DMS 273 (cell line): ENCODE data around the gene EEF2K.

Experiments
- DNase-seq: peaks from one replicate; lab custom pipeline; 2025; ENCODE audit not compliant: unreplicated experiment; lab: John Stamatoyannopoulos, UW

Gene EEF2K

DNA sequence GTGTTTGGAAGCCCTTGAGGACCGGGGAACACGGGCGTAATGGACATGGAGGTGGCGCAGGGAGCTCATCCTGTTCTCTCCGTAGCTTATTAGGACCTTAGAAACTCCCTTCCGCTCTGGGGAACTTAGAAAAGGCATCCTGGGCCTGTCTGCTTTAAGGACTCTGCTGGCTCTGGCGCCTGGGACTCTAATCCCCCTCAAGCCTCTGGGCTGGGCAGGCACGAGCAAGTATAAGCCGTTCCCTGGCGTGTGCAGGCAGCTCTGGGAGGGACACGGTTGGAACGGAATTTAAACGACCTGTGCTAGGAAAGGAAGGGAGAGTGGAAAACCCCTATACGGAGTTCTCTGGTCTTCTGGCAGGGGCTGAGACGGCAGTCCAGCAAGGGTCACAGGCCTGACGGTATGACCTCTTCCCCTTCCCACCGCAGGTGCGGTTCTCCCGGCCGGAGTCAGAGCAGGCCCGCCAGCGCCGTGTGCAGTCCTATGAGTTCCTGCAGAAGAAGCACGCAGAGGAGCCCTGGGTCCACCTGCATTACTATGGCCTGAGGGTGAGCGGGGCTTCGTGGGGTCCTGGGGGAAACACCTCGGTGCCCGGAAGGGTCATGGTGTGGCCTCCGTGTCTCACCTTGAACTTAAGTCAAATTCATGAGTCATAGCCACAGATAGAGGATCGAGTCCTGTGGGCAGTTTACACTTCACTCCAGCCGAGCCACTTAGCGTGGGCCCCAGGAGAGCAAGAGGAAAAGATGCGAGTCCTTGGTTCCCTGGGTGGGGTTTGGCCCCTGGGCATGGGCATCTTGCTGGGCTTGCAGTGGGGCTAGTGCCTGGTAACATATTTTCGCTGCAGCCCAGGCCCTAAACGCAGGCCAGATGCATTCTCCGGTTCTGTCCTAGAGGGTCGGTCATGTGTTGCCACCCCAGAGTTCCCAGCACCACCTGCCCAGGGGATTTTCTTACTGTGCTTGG is 108.9 kb downstream of the EEF2K start:
- DNase-seq, result no peak

GRCh38 chr16:22315979-22316378 is 109.9 kb downstream of the EEF2K start:
- DNase-seq, result no peak

DNA sequence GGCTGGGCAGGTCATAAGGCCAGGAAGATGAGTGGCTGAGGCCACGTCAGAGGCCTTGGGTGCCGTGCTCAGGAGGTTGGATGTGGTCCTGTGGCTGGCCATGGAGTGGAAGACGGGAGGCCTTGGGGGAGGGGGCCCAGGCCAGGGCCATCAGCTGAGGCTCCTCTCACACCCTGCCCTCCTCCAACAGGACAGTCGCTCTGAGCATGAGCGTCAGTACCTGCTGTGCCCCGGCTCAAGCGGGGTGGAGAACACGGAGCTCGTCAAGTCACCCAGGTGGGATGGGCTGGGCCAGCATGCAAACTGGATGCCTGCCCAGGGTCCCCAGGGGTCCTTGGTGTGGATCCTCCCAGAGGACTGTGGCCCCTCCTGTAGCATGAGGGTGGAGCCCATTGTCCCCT is 110.3 kb downstream of the EEF2K start:
- DNase-seq, result no peak

- no peak for DNase-seq
Observed at GRCh38 chr16:22317001-22317530, 111.0 kb downstream of the EEF2K start.

DNA sequence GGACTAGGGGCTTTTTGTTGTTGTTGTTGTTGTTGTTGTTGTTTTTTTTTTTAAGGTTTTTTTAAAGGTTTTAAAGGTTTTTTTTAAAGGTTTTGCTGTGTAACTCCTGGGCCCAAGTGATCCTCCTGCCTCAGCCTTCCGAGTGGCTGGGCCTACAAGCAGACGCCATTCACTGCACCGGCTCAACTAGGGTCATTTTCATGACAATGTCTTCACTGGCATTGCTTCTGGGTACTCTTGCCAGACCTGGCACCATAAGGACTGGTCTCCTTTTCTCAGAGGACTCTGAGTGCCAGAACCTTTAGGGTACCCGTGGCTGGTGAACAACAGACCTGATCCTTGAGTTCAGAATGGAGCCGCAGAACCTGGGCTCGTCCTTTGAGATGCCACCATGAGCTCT is 111.5 kb downstream of the EEF2K start:
- DNase-seq, result no peak

- peak; percentile 64 for DNase-seq
Observed at GRCh38 chr16:22318690-22319358, 112.7 kb downstream of the EEF2K start.

DNA sequence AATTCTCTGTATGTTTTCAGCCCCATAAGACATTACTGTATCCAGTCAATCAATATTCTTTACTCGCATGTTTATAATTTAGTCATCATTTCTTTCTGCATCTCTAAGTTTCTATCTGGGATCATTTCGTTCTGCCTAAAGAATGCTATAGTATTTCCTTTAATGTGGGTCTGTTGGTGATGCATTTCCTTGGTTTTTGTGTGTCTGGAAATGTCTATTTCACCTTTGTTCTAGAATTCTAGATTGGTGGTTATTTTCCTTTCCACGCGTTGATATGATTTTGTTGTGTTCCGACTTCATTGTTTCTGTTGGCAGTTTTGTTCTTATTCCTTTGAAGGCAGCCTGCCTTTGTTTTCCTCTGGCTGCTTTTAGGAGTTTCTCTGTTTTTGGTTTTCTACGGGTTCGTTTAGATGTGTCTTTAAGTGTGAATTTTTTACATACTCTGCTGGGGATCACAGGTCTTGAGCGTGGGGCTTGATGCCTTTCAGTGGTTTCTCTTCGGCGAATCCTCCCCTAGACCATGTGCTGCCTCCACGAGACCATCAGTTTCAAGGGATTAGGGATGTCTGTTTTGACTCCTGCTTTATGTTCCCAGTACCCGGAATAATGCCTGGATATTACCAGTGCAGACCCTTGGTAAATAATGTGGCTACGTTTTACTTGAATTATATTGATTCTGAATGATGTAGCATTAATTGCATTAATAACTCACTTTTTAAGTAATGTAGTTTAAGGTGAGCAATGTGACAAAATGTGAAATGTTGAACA is 114.7 kb downstream of the EEF2K start:
- no peak for DNase-seq

DNA sequence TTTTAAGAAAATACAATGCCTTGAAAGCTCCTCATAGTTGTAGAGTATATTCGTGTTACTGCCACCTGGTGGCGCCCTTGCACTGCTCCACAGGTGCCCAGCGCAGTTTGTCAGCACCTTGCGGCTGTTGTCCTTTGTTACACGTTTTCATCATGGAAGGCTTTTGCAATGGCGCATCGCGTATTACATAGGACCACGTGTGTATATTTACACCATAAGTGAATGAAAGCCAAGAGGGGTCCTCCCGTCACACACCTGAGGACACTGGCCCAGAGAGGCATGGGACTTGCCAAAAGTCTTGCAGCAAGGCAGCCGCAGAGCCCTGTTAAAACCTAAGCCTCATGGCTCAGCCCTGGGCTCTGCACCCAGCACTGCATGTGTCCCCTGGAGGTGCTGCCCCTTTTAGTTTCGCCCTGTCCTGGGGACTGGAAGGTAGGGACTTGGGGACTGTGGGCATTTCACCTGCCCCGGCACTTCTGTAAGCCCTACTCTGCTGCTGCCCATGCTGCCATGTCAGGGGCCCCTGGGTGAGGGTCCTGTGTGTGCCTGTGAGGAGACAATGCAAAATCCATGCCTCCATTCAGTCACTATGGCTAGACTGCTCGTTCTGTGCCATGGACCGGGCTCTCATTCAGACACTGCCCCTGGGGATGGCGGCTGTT is 115.4 kb downstream of the EEF2K start:
- peak; percentile 84 for DNase-seq

DNA sequence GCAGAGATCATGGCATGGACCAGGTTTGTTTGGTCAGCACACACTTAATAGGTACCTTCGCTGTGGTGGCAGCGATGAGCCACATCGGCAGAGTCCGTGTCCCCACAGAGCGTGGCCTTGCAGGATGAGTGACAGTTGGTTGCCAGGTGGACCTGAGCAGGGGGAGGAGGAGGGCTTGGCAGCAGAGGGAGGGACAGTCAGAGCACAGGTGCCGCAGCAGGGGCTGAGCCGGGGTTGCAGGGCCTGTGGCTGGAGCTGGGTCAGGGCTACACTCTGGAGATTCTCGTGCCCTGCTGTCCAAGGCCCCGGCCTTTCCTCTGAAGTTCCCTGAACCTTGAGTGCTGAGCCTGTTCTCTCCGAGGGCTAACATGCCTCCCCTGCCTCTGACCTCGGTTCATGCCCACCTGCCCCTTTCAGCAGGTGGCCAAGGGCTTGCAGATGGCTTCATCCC is 116.0 kb downstream of the EEF2K start:
- no peak for DNase-seq

GRCh38 chr16:22322741-22323140 is 116.7 kb downstream of the EEF2K start:
- DNase-seq, result no peak

DNA sequence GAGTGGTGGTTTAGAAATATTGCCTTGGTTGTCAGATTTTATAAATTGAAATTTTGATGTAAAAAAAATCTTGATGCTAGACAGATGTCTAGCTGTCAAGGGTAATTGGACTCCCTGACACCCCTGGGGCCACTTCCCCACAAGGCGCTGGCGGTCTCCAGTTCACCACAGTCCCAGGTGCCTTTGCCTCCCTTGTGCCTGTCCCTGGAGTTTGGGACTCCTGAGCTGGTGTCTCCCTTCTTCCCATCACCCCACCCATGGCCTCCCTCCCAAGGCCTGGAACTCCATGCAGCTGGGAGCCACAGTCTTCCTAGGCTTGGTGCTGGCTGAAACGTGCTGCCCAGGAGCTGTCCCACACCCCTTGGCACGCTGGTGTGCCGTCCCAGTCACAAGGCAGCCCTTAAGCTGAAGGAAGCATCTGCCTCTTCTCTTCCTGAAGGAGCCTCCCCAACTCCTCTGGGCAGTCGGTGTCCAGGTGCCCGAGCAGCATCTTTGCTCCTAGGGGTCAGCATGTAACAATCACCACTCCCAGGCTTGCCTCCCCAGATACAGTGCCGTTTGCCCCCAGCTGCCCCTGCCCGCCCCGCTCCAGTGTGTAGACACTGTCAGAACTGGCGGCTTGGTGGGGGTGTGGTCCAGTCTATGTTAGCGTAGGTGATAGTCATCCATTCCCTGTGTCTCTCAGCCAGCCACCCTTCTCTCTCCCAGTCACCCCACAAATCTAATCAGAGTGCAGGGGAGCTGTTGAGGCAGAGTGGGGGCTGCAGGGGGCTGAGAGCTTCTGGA is 117.3 kb downstream of the EEF2K start:
- DNase-seq, result no peak

DNA sequence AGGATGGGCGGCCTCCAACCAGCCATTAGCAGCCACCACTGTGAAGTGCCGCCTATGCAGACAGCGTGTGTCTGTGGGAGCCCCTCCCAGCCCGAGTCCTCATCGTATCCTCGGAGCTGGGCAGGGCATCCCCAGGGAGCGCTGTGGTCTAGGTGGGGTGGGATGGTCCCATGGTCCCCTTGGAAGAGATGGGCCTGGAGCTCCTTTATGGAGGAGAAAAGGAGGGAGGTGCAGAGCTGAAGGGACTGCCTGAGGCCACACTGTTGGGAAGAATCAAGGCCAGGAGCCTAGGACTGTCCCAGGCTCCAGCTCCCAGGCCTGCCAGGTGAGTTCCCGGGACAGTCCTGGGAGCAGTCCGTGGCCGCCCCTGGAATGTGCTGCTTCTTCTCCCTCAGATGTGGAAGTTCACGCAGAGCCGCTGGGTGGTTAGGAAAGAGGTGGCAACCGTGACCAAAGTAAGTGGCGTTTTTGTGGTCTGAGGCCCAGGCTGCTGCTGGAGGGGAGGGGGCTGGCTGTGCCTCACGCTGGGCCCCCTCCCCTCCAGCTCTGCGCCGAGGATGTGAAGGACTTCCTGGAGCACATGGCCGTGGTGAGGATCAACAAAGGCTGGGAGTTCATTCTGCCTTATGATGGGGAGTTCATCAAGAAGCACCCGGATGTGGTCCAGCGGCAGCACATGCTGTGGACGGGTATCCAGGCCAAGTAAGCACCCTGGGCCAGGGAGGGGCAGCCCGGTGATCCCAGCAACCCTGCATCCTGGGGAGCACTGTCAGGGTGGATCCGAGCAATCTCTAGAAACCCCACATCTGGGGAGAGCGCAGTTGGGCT is 118.1 kb downstream of the EEF2K start:
- DNase-seq, result no peak

DNA sequence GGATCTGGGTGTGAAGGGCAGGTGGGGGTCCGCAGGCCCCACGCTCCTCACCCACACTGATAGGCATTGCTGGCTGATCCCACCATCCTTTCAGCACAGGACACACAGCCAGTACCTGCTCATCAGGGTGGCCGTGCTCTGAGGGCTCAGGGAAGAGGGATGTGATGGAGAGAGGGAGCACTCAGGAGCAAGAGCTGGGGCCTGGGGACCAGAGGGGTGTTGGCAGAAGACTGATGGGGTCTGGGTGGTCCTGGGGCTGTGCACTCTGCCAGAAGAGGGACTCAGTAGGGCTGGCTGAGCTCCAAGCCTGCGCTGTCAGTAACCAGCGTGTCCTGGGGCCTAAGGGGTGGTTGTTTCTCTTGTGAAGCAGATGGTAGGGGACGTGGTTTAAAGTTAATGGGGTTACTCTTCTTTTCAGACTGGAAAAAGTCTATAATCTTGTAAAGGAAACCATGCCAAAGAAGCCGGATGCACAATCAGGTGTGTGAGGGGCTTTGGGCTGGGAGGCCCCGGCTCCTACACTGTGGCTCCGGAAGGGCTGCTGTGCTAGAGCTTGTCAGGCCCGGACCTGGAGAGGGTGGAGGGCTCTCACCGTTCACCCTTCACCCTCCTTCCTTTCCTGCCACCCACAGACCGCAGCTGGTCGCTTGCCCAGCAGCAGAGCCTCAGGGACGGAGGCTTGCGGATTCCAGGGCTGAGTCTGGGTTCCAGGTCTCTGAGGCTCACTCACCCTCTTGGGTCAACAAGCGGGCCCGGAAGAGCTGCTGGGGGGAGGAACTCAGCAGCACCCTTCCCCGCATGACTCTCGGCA is 118.9 kb downstream of the EEF2K start:
- DNase-seq, result no peak

- DNase-seq, result peak; percentile 19
Observed at GRCh38 chr16:22325598-22326368, 119.7 kb downstream of the EEF2K start.

DNA sequence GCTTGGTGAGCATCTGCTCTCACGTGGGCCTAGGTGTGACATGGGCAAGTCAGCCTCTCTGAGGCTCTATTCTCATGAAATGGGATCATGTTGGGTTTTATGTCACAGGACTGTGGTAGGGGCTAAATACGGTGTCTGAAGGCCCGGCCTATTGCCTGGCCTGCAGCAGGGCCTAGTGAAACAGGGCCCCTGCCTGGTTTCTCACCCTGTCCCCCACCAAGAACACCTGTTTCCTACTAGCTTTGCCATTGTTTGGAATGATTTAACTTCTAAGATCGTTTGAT is 120.2 kb downstream of the EEF2K start:
- no peak for DNase-seq

- no peak for DNase-seq
Observed at GRCh38 chr16:22326771-22327445, 120.8 kb downstream of the EEF2K start.

- DNase-seq, result no peak
Observed at GRCh38 chr16:22327446-22327775, 121.3 kb downstream of the EEF2K start.
